Measurements from ENCODE around the gene ATP6V0A1.

- TF ChIP-seq CTCF (IDR thresholded peaks at IDR 0.05) = no peak
- no peak for TF ChIP-seq CREB1 (CRISPR knock-in tag; IDR thresholded peaks at IDR 0.05)
- no peak for TF ChIP-seq NR3C1 (CRISPR knock-in tag; conservative IDR thresholded peaks at IDR 0.05; ENCODE audit: low read depth)
- TF ChIP-seq ZBTB43 (CRISPR knock-in tag; IDR thresholded peaks at IDR 0.05) = no peak
Measured at GRCh38 chr17:42514867-42515266, 56.2 kb downstream of the ATP6V0A1 start.
